Caki2 (cell line): Measurements from ENCODE around the gene ATP9A. TPM values are rescaled to one million over a fixed set of nuclear protein-coding genes. Genes with fewer than 3 reads are reported as not detected.
"Not testable (repeated sequence)": the region's sequence is repeated elsewhere in the genome, so short reads cannot be mapped to it uniquely, and the experiment has no call there.

Experiments used
- DNase-seq: peaks from one replicate; pipeline ENCODE4 v3.0.0-alpha.2; 2015; ENCODE audit warnings: low read depth
- in situ Hi-C: cut with HindIII; loops from 2 replicates; pipeline ENCODE4 v1.10.0; 2016; ENCODE audit warnings: low sequenced_read_pairs, low pct_unique_long_range_greater_than_20kb, mixed read lengths
- total RNA-seq: library from RNA; depleted of rRNA; stranded (reverse); fragments of >200 nt; shearing (Covaris generic); gene quantifications from 2 replicates; pipeline ENCODE4 v1.2.3, GENCODE V29; 2014; ENCODE audit warnings: low replicate concordance

The ATP9A gene
- total RNA-seq, 1 experiment from 2014 or later, result 37.1 TPM

GRCh38 chr20:51583499-51583898, 184.7 kb downstream of the ATP9A start:
- in situ Hi-C loops, result no loop called here
- no peak for DNase-seq

GRCh38 chr20:51583073-51583472, 185.1 kb downstream of the ATP9A start:
- no peak for DNase-seq
- in situ Hi-C loops, result no loop called here

GRCh38 chr20:51581571-51581970, 186.6 kb downstream of the ATP9A start:
- DNase-seq, result no peak
- in situ Hi-C loops, result no loop called here

- in situ Hi-C loops, result no loop called here
- DNase-seq, result no peak
Measured at GRCh38 chr20:51579137-51579536, 189.1 kb downstream of the ATP9A start.

- in situ Hi-C loops, result no loop called here
- no peak for DNase-seq
Measured at GRCh38 chr20:51578145-51578459, 190.1 kb downstream of the ATP9A start.

- no peak for DNase-seq
- in situ Hi-C loops, result no loop called here
Measured at GRCh38 chr20:51577432-51578144, 190.6 kb downstream of the ATP9A start.

- in situ Hi-C loops, result no loop called here
- DNase-seq, result no peak
Measured at GRCh38 chr20:51575486-51575885, 192.7 kb downstream of the ATP9A start.

GRCh38 chr20:51574248-51575033, 193.7 kb downstream of the ATP9A start:
- in situ Hi-C loops, result no loop called here
- no peak for DNase-seq

GRCh38 chr20:51573576-51574243, 194.5 kb downstream of the ATP9A start:
- DNase-seq, result no peak
- in situ Hi-C loops, result no loop called here

GRCh38 chr20:51571460-51571794, 196.8 kb downstream of the ATP9A start:
- in situ Hi-C loops, result no loop called here
- DNase-seq, result no peak

GRCh38 chr20:51570739-51571459, 197.3 kb downstream of the ATP9A start:
- no peak for DNase-seq
- in situ Hi-C loops, result no loop called here

GRCh38 chr20:51569815-51570738, 198.1 kb downstream of the ATP9A start:
- in situ Hi-C loops, result no loop called here
- DNase-seq, result no peak

- in situ Hi-C loops, result not testable (repeated sequence)
Measured at GRCh38 chr20:51568533-51568932, 199.7 kb downstream of the ATP9A start.

GRCh38 chr20:51567622-51568021, 200.6 kb downstream of the ATP9A start:
- in situ Hi-C loops, result no loop called here

More at GRCh38 chr20:51568533-51568932, 199.7 kb downstream of the ATP9A start:
- not testable (repeated sequence) for DNase-seq

GRCh38 chr20:51566594-51566993, 201.6 kb downstream of the ATP9A start:
- in situ Hi-C loops, result no loop called here

More at GRCh38 chr20:51567622-51568021, 200.6 kb downstream of the ATP9A start:
- DNase-seq, result no peak

GRCh38 chr20:51565298-51566144, 202.7 kb downstream of the ATP9A start:
- no peak for DNase-seq
- in situ Hi-C loops, result no loop called here

More at GRCh38 chr20:51566594-51566993, 201.6 kb downstream of the ATP9A start:
- no peak for DNase-seq
